Gastroesophageal sphincter (tissue), 3 donors: ENCODE data around the gene DOCK9.

Experiments used
- POLR2A ChIP-seq, 2 donors: fragments of 450-650 bp; IDR thresholded peaks; one replicate each; pipeline ENCODE4 v1.6.1; 2017; ENCODE audit warnings: antibody characterized with exemption in 2 of 2, mild to moderate bottlenecking in 2 of 2, moderate library complexity in 1 of 2
- TF ChIP-seq, protein P1 (sequence below), 4 experiments: fragments of 200-600 bp in 2 of 4; fragments of 450-650 bp in 2 of 4; sonication (generic) in 1 of 4; IDR thresholded peaks; one replicate each; pipeline ENCODE4 v1.5.1; 2017 to 2019; ENCODE audit warnings: antibody characterized with exemption in 4 of 4, mild to moderate bottlenecking in 2 of 4, moderate library complexity in 2 of 4

- TF ChIP-seq, protein P1, sequence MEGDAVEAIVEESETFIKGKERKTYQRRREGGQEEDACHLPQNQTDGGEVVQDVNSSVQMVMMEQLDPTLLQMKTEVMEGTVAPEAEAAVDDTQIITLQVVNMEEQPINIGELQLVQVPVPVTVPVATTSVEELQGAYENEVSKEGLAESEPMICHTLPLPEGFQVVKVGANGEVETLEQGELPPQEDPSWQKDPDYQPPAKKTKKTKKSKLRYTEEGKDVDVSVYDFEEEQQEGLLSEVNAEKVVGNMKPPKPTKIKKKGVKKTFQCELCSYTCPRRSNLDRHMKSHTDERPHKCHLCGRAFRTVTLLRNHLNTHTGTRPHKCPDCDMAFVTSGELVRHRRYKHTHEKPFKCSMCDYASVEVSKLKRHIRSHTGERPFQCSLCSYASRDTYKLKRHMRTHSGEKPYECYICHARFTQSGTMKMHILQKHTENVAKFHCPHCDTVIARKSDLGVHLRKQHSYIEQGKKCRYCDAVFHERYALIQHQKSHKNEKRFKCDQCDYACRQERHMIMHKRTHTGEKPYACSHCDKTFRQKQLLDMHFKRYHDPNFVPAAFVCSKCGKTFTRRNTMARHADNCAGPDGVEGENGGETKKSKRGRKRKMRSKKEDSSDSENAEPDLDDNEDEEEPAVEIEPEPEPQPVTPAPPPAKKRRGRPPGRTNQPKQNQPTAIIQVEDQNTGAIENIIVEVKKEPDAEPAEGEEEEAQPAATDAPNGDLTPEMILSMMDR (IDR thresholded peaks at IDR 0.05): no peak
- no peak for TF ChIP-seq POLR2A (IDR thresholded peaks at IDR 0.05)
These were observed 18.2 kb upstream of the DOCK9 start for GRCh38 chr13:98996046-98996445.
